ENCODE measurements around the gene SHMT1. TPM values are rescaled to one million over a fixed set of nuclear protein-coding genes. Genes with fewer than 3 reads are reported as not detected.
A peak's percentile ranks its signal among the peaks of the same experiment; 100 is the strongest.
"Not testable (repeated sequence)": the region's sequence is repeated elsewhere in the genome, so short reads cannot be mapped to it uniquely, and the experiment has no call there.

Gene SHMT1
- total and polyA plus RNA-seq, 7 donors: 8.3 to 20.8 (median 14.2) TPM

GRCh38 chr17:18388728-18389127 lies 25.4 kb upstream of the SHMT1 start:
- H3K4me3 ChIP-seq; intact Hi-C loops (cut with DNase I); H3K36me3 ChIP-seq (ENCODE audit: insufficient read depth in 1 of 2, low read depth in 1 of 2); H3K27me3 ChIP-seq (ENCODE audit: insufficient read depth in 3 of 3, low read length in 2 of 3); ATAC-seq; H3K4me1 ChIP-seq; H3K27ac ChIP-seq; H3K9me3 ChIP-seq; DNase-seq: not testable (repeated sequence)
- 38 to 100% (median 63%) methylated on average over 1 of the region's 10 CpGs for WGBS, 3 donors

GRCh38 chr17:18388266-18388665 lies 24.9 kb upstream of the SHMT1 start:
- H3K4me3 ChIP-seq; H3K9me3 ChIP-seq; DNase-seq; H3K4me1 ChIP-seq; intact Hi-C loops (cut with DNase I); H3K27me3 ChIP-seq (ENCODE audit: insufficient read depth in 3 of 3, low read length in 2 of 3); ATAC-seq; H3K27ac ChIP-seq; H3K36me3 ChIP-seq (ENCODE audit: insufficient read depth in 1 of 2, low read depth in 1 of 2): not testable (repeated sequence)
- 81 to 90% (median 83%) methylated on average over 3 to 4 of the region's 4 CpGs for WGBS, 3 donors

GRCh38 chr17:18387583-18387982 lies 24.2 kb upstream of the SHMT1 start:
- intact Hi-C loops (cut with DNase I); H3K9me3 ChIP-seq; H3K4me3 ChIP-seq; H3K4me1 ChIP-seq; ATAC-seq; DNase-seq; H3K27ac ChIP-seq; H3K36me3 ChIP-seq (ENCODE audit: insufficient read depth in 1 of 2, low read depth in 1 of 2): not testable (repeated sequence)
- H3K27me3 ChIP-seq (ENCODE audit: insufficient read depth in 3 of 3, low read length in 2 of 3): peaks cover 0 to 11% (median 2%) of the 10 kb centered on the region in 3 donors
- 63 to 74% (median 66%) methylated on average over 5 of the region's 5 CpGs for WGBS, 3 donors

GRCh38 chr17:18384271-18384670 lies 20.9 kb upstream of the SHMT1 start:
- H3K27ac ChIP-seq; intact Hi-C loops (cut with DNase I); H3K4me1 ChIP-seq; H3K36me3 ChIP-seq (ENCODE audit: insufficient read depth in 1 of 2, low read depth in 1 of 2); DNase-seq; H3K4me3 ChIP-seq; ATAC-seq; H3K9me3 ChIP-seq: not testable (repeated sequence)
- 76 to 83% (median 77%) methylated on average over 7 of the region's 7 CpGs for WGBS, 3 donors
- H3K27me3 ChIP-seq (ENCODE audit: insufficient read depth in 3 of 3, low read length in 2 of 3): peaks cover 0 to 28% (median 5%) of the 10 kb centered on the region in 3 donors

DNA sequence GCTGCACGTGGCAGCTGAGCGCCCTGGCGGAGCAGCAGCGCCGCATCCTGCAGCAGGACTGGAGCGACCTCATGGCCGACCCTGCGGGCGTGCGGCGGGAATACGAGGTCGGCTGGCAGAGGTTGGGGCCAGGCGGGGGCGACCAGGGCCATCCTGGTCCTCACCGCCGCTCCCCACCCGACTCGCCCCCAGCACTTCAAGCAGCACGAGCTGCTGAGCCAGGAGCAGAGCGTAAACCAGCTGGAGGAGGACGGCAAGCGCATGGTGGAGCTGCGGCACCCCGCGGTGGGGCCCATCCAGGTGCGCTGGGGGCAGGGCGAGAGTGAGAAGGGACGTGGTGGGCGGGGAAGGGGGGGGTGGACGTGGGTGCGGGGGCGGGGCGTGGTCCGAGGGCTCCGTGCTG lies 19.7 kb upstream of the SHMT1 start:
- 9 to 12% (median 12%) methylated on average over 24 to 36 of the region's 36 CpGs for WGBS, 3 donors
- intact Hi-C loops (cut with DNase I); H3K4me1 ChIP-seq; H3K4me3 ChIP-seq; H3K36me3 ChIP-seq (ENCODE audit: insufficient read depth in 1 of 2, low read depth in 1 of 2); ATAC-seq; H3K27ac ChIP-seq; H3K9me3 ChIP-seq: not testable (repeated sequence)
- peak in 1 of 2 donors; percentile 26 for DNase-seq
- peaks cover 0 to 28% (median 5%) of the 10 kb centered on the region in 3 donors for H3K27me3 ChIP-seq (ENCODE audit: insufficient read depth in 3 of 3, low read length in 2 of 3)

DNA sequence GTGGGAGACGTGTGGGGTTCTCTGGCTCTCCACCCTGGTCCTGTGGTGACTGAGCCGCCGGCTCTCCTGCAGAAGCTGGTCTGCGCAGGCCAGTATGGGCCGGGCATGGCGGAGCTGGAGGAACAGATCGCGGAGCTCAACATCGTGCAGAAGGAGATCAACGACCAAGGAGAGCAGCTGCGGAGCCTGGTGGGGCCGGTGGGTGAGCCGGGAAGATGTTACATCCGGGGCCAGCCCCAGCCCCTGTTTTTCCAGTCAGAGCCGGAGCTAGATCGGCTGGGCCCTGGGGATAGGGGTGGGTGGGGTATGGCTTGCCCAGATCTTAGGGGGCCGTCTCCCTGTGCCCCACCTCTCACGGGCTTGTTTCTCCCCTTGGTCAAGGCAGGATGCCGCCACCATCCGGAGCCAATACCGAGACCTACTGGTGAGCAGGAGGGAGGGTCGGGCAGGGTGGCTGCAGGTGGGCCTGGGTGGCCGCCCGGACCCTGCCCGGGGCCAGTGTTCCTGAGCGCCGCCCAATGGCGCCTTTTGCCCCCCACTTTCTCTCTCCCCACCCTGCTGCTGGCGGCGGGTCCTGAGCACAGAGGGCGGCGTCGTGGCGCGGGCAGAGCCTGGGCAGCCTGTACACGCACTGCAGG lies 19.2 kb upstream of the SHMT1 start:
- DNase-seq: peak in 1 of 2 donors; percentile 42
- Histone ChIP-seq H3K4me3 (no peak overlapping the region), H3K36me3 (ENCODE audit: insufficient read depth in 1 of 2, low read depth in 1 of 2) (no peaks in the 10 kb centered on the region), H3K9me3 (no peaks in the 10 kb centered on the region), H3K27ac (no peak overlapping the region), H3K27me3 (ENCODE audit: insufficient read depth in 3 of 3, low read length in 2 of 3) (peaks cover 0 to 28% (median 5%) of the 10 kb centered on the region in 3 donors), H3K4me1 (no peaks in the 10 kb centered on the region)
- intact Hi-C loops (cut with DNase I): no loop called here
- WGBS, 3 donors: 47 to 61% (median 54%) methylated on average over 22 to 36 of the region's 36 CpGs
- no peak for ATAC-seq
- no peak for TF ChIP-seq CTCF (IDR thresholded peaks at IDR 0.05)

- no peak for TF ChIP-seq CTCF (IDR thresholded peaks at IDR 0.05)
- Histone ChIP-seq H3K36me3 (ENCODE audit: insufficient read depth in 1 of 2, low read depth in 1 of 2) (no peaks in the 10 kb centered on the region), H3K4me3 (no peak overlapping the region), H3K9me3 (no peaks in the 10 kb centered on the region), H3K4me1 (no peaks in the 10 kb centered on the region), H3K27ac (no peak overlapping the region), H3K27me3 (ENCODE audit: insufficient read depth in 3 of 3, low read length in 2 of 3) (peaks cover 0 to 28% (median 5%) of the 10 kb centered on the region in 3 donors)
- DNase-seq (peak in 1 of 2 donors; percentile 42), ATAC-seq (no peak)
- 66 to 83% (median 68%) methylated on average over 3 of the region's 3 CpGs for WGBS, 3 donors
- intact Hi-C loops (cut with DNase I): no loop called here
Observed at GRCh38 chr17:18381953-18382245, 18.5 kb upstream of the SHMT1 start.
